SKM-1 (cell line): ENCODE results near the gene HSD3B7.

Source experiments
- DNase-seq: peaks from one replicate; lab custom pipeline; 2025; ENCODE audit not compliant: unreplicated experiment; lab: John Stamatoyannopoulos, UW

The HSD3B7 gene

DNA sequence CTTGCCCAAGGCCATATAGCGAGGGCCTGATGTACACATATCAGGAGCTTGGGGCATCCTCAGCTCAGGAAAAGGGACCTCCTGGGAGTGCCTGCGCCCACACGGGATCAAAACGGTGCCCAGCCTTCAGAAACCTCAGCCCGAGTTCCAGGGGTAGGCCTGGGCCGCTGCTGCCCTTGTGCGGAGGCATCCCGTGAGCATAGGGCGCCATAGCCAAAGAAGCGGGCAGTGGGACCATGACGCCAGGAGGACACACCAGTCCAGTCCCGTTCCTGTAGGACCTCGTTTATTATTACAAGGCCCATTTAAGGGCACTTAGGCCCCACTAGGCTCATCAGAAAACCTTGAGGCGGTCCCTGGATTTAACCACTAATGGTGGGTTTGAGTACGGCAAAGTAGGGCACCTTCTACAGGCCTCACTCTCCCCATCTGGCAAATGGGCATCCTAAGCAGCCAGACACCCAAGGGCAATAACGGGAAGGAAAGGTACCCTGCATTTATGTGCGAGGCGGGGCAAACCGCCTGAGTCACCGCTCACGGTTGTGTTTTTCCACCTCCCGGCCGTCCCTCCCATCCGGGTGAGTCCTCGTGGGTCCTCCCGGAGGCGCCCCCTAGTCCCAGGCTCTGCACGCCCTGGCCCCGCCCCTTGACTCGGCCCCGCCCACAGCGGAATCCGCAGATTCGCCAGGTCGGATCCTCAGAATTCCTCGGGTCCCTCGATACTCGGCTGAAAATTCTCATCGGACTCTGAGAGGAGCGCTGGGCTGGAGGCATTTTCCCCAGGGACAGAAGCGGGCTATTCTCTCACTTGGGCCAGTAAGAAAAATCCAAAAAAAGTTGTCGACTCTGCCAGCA, 28.2 kb upstream of the HSD3B7 start:
- peak; percentile 34 for DNase-seq

DNA sequence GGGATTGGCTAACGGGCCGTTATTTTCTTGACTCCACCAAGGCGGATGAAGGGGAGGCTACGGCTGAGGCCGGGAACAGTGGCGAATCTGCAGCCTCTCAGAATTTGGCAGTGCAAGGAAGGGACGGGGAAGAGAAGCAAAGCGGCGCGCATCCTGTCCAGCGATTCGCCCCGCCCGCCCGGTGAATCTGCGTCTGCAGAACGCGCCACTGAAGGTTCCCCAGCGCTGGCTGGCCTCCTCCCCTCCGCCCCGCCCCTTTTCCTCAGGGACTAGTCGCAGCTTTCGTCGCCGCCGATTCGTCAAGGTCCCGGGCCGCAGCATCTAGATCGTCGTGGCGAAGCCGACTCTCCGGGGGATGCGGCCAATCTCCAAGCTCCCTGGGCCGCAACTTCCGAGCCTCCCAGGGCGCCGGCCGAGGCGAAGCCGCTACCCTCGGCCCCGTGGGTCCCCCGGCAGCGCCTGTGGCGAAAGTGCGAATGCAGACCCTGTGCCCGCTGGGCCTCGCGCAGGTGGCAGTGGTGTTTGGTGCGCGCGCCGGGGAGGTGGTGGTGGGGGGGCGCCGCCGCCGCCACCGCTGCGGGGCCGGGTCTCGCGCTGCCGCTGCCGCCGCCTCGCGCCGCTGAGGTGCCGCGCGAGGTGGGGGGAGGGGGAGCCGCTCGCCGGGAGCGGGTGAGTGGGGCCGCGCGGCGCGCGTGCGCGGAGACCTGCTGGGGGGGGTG, 27.4 kb upstream of the HSD3B7 start, which contains the start of gene SETD1A:
Gene SETD1A, plus strand, starts transcription at position 299 of the 719 bp plus-strand sequence. CDS start 978 bp downstream, outside the sequence.
- DNase-seq, result peak; percentile 83

DNA sequence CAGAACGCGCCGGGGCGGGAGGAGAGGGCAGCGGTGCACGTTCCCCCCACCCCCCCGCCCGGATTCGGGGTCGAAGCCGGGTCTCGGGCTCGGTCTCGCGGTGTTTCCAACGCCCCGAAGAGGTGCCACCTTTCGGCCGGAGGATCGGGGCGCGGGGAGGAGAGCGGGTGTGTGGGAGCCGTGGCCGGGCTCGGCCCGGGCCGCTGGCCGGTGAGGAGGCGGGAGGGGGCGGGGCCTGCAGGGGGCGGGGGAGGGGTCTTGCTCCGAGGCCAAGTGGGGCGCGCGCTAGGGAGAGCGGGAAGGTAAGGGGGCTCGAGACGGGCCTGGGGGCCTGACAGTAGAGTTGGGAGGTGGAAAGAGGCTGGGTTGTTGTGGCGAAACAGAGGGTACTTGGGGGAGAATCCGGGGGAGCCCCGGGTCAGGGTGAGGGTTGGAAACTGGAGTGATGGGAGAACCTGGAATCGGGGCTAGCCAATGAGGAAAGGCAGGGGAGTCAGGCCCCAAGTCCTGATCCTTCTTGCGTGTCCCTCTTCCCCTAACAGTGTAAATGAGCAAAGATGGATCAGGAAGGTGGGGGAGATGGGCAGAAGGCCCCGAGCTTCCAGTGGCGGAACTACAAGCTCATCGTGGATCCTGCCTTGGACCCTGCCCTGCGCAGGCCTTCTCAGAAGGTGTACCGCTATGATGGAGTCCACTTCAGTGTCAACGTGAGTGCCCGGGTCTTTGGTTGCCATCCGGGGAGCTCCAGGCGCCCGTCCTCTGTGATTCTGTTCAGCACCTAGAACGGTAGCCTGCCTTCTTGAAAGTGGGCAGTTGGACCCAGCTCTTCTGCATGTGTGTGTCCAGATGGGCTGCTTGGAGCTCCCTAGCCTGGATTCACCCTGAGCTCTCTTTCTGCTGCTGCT, 26.6 kb upstream of the HSD3B7 start:
- no peak for DNase-seq

DNA sequence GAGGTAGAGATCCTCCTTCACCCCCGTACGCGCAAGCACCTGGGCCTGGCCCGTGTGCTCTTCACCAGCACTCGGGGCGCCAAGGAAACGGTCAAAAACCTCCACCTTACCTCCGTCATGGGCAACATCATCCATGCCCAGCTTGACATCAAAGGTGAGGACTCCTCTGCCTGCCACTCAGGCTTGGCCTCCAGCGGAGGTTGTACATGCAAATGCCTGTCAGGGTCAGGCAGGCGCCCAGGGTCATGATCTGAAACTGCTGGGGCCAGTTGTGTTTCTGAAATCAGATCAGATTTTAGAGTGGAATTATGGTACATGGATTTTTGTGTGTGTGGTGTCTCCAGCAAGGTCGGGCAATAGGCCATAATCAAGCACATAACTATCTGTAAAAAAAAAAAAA, 23.6 kb upstream of the HSD3B7 start:
- DNase-seq, result no peak

DNA sequence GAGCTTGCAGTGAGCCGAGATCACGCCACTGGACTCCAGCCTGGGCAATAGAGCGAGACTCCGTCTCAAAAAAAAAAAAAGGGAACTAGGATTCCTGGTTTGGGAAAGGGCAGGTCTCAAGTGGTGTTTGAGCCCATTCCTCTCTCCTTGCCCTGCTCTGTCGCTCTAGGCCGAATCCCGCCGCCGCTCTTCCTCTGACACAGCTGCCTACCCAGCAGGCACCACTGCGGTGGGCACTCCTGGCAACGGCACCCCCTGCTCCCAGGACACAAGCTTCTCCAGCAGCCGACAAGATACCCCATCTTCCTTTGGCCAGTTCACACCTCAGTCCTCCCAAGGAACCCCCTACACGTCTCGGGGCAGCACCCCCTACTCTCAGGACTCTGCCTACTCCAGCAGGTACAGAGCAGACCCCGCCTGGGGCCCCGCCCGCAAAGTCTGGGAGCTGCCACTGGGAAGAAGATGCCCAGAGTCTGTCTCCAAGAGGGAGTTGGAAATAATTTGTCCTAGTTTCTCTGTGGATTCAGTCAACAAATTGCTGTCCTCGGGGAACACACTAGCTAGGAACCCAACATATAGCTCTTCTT, 21.0 kb upstream of the HSD3B7 start:
- DNase-seq, result no peak

DNA sequence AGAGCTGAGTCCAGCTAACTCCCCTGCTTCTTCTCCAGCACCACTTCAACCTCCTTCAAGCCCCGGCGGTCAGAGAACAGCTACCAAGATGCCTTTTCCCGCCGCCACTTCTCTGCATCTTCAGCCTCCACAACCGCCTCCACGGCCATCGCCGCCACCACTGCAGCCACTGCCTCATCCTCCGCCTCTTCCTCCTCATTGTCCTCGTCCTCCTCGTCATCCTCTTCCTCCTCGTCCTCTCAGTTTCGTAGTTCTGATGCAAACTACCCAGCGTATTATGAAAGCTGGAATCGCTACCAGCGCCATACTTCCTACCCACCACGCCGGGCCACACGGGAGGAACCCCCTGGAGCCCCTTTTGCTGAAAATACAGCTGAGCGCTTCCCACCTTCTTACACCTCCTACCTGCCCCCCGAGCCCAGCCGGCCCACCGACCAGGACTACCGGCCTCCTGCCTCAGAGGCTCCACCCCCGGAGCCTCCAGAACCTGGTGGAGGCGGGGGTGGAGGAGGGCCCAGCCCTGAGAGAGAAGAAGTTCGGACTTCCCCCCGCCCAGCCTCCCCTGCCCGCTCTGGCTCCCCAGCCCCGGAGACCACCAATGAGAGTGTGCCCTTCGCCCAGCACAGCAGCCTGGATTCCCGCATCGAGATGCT, 20.3 kb upstream of the HSD3B7 start:
- DNase-seq, result no peak

DNA sequence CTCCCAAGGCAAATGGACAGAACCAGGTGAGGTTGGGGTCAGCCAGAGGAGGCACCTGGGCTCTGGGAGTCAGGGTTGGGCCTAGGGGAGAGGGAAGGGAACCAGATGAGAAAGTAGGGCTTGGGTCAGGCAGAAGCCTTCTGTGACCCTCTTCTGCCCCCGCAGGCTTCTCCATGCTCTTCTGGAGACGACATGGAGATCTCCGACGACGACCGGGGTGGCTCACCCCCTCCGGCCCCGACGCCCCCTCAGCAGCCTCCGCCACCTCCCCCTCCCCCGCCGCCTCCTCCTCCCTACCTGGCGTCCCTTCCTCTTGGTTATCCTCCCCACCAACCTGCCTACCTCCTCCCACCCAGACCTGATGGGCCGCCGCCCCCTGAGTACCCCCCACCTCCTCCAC, 19.6 kb upstream of the HSD3B7 start:
- DNase-seq, result no peak

DNA sequence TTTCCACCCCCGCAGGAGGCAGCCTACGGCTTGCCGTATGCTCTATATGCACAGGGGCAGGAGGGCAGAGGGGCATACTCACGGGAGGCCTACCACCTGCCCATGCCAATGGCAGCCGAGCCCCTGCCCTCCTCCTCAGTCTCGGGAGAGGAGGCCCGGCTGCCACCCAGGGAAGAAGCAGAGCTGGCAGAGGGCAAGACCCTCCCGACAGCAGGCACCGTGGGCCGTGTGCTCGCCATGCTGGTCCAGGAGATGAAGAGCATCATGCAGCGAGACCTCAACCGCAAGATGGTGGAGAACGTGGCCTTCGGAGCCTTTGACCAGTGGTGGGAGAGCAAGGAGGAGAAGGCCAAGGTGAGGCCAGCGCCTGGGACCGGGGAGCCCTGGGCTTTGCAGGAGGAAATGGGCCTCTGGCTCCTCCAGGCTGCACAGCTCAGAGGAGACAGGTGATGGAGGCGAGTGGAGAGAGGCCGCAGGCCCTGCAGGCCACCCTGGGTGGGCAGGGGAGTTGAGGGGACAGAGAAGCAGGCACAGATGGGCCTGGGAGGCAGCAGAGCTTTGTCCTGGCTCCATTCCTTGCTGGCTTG, 18.9 kb upstream of the HSD3B7 start:
- DNase-seq, result no peak

DNA sequence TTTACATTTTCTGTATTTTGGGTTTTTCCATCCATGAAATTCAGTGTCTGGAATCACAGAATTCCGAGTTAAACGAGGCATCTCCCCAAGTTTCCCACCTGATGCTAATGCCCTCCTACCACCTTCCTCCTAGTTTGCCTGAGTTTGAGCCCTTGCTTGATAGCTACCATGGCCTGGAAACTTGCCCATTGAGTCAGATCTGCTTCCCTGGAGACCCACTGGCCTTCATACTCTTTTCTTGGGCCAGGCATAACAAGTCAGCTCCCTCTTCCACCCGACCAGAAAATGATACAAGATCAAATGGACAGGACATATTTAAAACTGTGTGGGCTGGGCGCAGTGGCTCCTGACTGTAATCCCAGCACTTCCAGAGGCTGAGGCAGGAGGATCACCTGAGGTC, 17.2 kb upstream of the HSD3B7 start:
- no peak for DNase-seq

DNA sequence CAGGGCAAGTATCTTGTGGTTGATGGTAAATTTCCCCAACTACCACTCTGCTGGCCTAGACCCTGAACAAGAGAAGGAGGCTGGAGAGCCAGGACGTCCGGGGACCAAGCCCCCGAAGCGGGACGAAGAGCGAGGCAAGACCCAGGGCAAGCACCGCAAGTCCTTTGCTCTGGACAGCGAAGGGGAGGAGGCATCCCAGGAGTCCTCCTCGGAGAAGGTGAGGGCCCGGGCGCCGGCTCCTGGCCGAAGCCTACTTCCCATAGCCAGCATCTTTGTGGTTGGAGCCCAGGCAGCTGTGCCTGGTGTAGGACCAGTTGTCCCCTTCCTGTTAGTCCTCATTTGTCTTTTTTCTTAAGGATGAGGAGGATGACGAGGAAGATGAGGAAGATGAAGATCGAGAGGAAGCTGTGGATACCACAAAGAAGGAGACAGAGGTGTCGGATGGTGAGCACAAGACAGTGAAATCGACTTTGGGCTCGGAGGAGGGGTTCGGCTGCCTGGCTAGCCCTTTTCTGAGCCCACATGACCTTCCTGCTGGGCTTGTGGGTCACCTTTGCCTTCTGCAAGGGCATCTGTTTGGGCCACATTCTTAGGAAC, 15.7 kb upstream of the HSD3B7 start:
- DNase-seq, result no peak

DNA sequence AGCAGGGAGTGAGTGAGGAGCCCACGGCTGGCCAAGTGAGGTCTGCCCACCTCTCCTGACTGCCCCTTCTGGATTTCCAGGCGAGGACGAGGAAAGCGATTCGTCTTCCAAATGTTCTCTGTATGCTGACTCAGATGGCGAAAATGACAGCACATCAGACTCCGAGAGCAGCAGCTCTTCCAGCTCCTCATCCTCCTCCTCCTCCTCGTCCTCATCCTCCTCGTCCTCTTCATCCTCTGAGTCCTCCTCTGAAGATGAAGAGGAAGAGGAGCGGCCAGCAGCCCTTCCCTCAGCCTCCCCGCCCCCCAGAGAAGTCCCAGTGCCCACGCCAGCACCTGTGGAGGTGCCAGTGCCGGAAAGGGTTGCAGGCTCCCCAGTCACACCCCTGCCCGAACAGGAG, 13.7 kb upstream of the HSD3B7 start:
- no peak for DNase-seq

DNA sequence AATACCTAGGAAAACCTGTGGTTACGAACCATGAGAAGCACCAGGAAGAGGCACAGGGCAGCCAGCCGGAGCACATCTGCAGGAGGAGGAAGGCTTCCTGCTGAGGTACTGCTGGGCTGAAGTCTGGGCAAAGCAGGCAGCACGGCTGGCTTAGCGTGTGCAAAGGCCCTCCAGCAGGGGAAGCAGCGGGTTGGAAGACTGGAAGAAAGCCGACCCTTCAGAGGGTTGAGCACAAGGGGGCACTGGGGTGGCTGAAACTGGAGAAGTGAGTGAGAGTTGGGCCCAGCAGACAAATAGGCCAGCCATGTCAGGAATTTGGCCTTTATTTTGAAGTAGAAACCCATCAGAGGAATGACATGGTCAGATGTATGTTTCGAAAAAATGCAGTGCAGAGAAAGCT, 12.1 kb upstream of the HSD3B7 start:
- no peak for DNase-seq

DNA sequence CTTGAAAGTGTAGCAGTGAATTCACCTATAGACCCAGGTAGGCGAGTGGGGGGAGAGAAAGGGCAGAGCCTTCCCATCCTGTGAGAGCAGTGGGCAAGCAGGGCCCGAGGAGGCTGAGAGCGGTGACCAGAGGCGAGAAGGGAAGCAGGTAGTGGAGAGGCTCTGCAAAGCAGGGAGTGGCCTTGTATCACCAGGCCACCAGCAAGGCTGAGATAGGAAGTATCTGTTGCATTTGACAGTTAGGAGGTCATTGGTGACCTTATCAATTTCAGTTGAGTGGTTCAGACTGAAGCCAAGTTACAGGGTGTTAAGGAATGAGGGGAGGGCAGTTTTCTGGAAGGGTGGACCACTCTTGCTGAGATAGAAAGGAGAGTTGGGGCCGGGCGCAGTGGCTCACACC, 10.7 kb upstream of the HSD3B7 start:
- DNase-seq, result no peak

DNA sequence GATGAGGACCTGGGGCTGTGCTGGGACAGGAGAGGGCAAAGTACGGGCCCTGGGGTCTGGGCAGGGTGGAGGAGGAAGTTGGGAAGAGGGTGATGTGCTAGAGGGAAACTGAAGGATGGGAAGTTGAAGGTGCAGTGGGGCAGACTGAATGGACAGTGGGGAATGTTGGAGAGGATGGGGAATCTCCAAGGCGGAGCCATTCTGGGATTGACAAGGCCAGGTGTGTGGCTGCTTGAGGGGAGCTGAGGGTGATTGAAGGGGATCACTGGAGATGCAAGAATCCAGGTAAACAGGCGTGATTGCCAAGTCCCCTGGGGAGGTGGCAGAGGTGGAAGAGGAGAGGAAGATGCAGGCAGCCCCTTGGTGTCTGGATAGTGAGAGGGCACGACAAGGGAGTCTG, 8.5 kb upstream of the HSD3B7 start:
- no peak for DNase-seq

DNA sequence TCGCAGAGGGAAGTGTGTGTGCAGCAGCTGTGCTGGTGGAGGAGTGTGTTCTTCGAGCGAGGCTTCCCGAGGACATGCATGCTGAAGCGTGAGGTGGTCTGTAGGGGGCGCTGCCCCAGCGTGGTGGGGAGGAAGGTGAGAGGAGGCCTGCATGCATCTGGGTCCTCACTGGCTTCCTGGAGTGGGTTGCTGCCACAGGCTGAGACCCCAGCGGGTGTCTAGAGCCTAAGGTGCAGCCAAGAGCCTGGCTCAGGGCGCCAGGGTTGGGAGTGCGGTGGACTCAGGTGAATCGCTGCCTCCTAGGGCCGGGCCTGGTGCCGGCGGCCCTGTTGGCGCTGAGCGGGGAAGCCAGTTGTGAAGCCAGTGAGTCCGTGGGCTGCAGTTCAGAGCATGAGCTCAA, 7.5 kb upstream of the HSD3B7 start:
- DNase-seq, result no peak

DNA sequence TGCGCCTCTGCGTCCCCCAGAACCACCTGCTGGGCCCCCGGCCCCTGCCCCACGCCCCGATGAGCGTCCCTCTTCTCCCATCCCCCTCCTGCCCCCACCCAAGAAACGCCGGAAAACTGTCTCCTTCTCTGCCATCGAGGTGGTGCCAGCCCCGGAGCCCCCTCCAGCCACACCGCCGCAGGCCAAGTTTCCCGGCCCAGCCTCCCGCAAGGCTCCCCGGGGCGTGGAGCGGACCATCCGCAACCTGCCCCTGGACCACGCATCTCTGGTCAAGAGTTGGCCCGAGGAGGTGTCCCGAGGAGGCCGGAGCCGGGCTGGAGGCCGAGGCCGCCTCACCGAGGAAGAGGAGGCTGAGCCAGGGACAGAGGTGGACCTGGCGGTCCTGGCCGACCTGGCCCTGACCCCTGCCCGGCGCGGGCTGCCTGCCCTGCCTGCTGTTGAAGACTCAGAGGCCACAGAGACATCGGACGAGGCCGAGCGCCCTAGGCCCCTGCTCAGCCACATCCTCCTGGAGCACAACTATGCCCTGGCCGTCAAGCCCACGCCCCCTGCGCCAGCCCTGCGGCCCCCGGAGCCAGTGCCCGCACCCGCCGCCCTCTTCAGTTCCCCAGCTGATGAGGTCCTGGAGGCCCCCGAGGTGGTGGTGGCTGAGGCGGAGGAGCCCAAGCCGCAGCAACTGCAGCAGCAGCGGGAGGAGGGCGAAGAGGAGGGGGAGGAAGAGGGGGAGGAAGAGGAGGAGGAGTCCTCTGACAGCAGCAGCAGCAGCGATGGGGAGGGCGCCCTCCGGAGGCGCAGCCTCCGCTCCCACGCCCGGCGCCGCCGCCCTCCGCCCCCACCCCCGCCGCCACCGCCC, 5.6 kb upstream of the HSD3B7 start:
- DNase-seq, result no peak

DNA sequence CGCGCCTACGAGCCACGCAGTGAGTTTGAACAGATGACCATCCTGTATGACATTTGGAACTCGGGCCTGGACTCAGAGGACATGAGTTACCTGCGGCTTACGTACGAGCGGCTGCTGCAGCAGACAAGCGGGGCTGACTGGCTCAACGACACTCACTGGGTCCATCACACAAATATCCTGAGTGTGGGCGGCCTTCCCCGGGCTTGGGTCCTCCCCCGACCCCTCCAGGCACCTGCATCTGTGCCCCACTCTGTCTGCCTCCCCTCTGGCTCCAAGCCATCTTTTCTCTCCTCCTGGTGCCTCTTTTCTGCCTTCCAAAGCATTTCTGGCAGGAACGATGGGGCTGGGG, 5.0 kb upstream of the HSD3B7 start:
- no peak for DNase-seq

DNA sequence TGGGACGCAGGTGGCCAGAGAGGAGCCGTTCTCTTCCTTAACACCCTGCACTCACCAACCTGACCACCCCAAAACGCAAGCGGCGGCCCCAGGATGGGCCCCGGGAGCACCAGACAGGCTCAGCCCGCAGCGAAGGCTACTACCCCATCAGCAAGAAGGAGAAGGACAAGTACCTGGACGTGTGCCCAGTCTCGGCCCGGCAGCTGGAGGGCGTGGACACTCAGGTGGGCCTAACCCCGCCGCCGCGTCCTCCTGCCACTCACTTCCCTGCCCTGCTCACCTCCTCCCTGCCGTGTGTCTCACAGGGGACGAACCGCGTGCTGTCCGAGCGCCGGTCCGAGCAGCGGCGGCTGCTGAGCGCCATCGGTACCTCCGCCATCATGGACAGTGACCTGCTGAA, 4.6 kb upstream of the HSD3B7 start:
- DNase-seq, result no peak

DNA sequence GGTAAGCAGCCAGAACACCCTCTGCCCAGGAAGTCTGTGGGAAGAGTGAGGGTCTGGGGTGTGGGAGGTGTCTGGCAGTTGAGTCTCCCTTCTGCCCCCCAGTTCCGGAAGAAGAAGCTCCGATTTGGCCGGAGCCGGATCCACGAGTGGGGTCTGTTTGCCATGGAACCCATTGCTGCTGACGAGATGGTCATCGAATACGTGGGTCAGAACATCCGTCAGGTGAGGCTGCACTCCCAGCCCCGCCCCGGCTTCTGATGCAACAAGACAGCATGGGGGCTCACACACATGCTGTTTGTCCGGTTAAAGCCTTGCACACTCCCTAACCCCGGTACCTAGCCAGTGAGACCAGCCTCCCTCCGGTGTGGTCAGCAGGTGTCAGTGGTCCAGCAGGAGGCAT, 4.0 kb upstream of the HSD3B7 start:
- DNase-seq, result no peak
